MM.1S (cell line): ENCODE measurements around the gene TTLL11.

Experiments
- DNase-seq: peaks from one replicate; pipeline ENCODE4 v3.0.0-alpha.2; 2015
- H2AFZ ChIP-seq: fragments of 300-600 bp; sonication (generic); 2 replicates; pipeline ENCODE4 v1.6.0; 2016; ENCODE audit warnings: antibody characterized with exemption, low read length
- H3F3A ChIP-seq: fragments of 300-600 bp; sonication (generic); 2 replicates; pipeline ENCODE4 v1.6.1; 2016; ENCODE audit warnings: mild to moderate bottlenecking, antibody characterized with exemption, low read length, moderate library complexity, mixed read lengths; ENCODE audit not compliant: insufficient read depth
- H3K27ac ChIP-seq: fragments of 300-600 bp; sonication (generic); 2 replicates; pipeline ENCODE4 v1.5.1; 2016; ENCODE audit warnings: mild to moderate bottlenecking, low read length
- H3K27me3 ChIP-seq: fragments of 300-600 bp; sonication (generic); replicated peaks from 2 replicates; pipeline ENCODE4 v1.6.0; 2016; ENCODE audit warnings: low read length; ENCODE audit not compliant: insufficient read depth
- H3K36me3 ChIP-seq: fragments of 300-600 bp; sonication (generic); replicated peaks from 2 replicates; pipeline ENCODE4 v1.6.1; 2016; ENCODE audit warnings: mild to moderate bottlenecking, low read length, mixed read lengths; ENCODE audit not compliant: insufficient read depth
- H3K4me1 ChIP-seq: fragments of 300-600 bp; sonication (generic); 2 replicates; pipeline ENCODE4 v1.6.1; 2016; ENCODE audit warnings: low read length, mixed read lengths
- H3K4me2 ChIP-seq: fragments of 300-600 bp; sonication (generic); 2 replicates; pipeline ENCODE4 v1.6.0; 2016; ENCODE audit warnings: low read depth, low read length
- H3K4me3 ChIP-seq: fragments of 300-600 bp; sonication (generic); 2 replicates; pipeline ENCODE4 v1.5.1; 2016; ENCODE audit warnings: low read length, mixed read lengths
- H3K79me2 ChIP-seq: fragments of 300-600 bp; sonication (generic); 2 replicates; pipeline ENCODE4 v1.6.1; 2016; ENCODE audit warnings: mixed run types, low read length, mixed read lengths
- H3K9ac ChIP-seq: fragments of 300-600 bp; sonication (generic); 2 replicates; pipeline ENCODE4 v1.6.1; 2016; ENCODE audit warnings: low read length, mixed read lengths
- H3K9me2 ChIP-seq: fragments of 300-600 bp; sonication (generic); replicated peaks from 2 replicates; pipeline ENCODE4 v1.6.1; 2016; ENCODE audit warnings: mild to moderate bottlenecking, low read length, mixed read lengths; ENCODE audit not compliant: insufficient read depth
- H3K9me3 ChIP-seq: fragments of 300-600 bp; sonication (generic); replicated peaks from 2 replicates; pipeline ENCODE4 v1.6.1; 2016; ENCODE audit warnings: mild to moderate bottlenecking, low read length, mixed read lengths; ENCODE audit not compliant: insufficient read depth
- H4K20me1 ChIP-seq: fragments of 300-600 bp; sonication (generic); 2 replicates; pipeline ENCODE4 v1.6.1; 2016; ENCODE audit warnings: mild to moderate bottlenecking, low read length, moderate library complexity, mixed read lengths; ENCODE audit not compliant: insufficient read depth
- CTCF ChIP-seq: fragments of 300-600 bp; sonication (generic); IDR thresholded peaks from 2 replicates; pipeline ENCODE4 v1.5.1; 2016; ENCODE audit warnings: antibody characterized with exemption, low read length, mixed read lengths
- EZH2 ChIP-seq: fragments of 300-600 bp; sonication (generic); optimal IDR thresholded peaks from 2 replicates; pipeline ENCODE3; 2017; ENCODE audit warnings: low read depth, mild to moderate bottlenecking, antibody characterized with exemption, low read length, mixed read lengths
- EZH2phosphoT487 ChIP-seq: fragments of 300-600 bp; sonication (generic); IDR thresholded peaks from 2 replicates; pipeline ENCODE4 v1.6.1; 2018; ENCODE audit warnings: antibody characterized with exemption, low read length

TTLL11 gene

GRCh38 chr9:121926351-121926801 lies 166.7 kb downstream of the TTLL11 start:
- Histone ChIP-seq H3K9me3 (no peaks in the 10 kb centered on the region), H3K9ac (no peak overlapping the region), H3K27me3 (no peaks in the 10 kb centered on the region), H3F3A (no peaks in the 10 kb centered on the region), H3K79me2 (no peaks in the 10 kb centered on the region), H3K4me2 (no peak overlapping the region), H3K4me1 (no peaks in the 10 kb centered on the region), H2AFZ (no peak overlapping the region), H3K36me3 (no peaks in the 10 kb centered on the region), H3K9me2 (no peaks in the 10 kb centered on the region), H4K20me1 (no peaks in the 10 kb centered on the region), H3K27ac (no peak overlapping the region), H3K4me3 (no peak overlapping the region)
- no peak for DNase-seq
- TF ChIP-seq EZH2phosphoT487 (no peak), EZH2 (no peak), CTCF (no peak)

GRCh38 chr9:121925935-121926334 lies 167.2 kb downstream of the TTLL11 start:
- Histone ChIP-seq H3K36me3 (no peaks in the 10 kb centered on the region), H3K4me2 (no peak overlapping the region), H3K4me3 (no peak overlapping the region), H3K4me1 (no peaks in the 10 kb centered on the region), H3K27me3 (no peaks in the 10 kb centered on the region), H3K27ac (no peak overlapping the region), H2AFZ (no peak overlapping the region), H4K20me1 (no peaks in the 10 kb centered on the region), H3K9me2 (no peaks in the 10 kb centered on the region), H3K79me2 (no peaks in the 10 kb centered on the region), H3F3A (no peaks in the 10 kb centered on the region), H3K9me3 (no peaks in the 10 kb centered on the region), H3K9ac (no peak overlapping the region)
- no peak for DNase-seq
- no peak for TF ChIP-seq EZH2
- no peak for TF ChIP-seq CTCF
- TF ChIP-seq EZH2phosphoT487, result no peak

GRCh38 chr9:121924700-121925099 lies 168.4 kb downstream of the TTLL11 start:
- no peak for DNase-seq

More at GRCh38 chr9:121924700-121925099, 168.4 kb downstream of the TTLL11 start:
- Histone ChIP-seq H3K9ac (no peak overlapping the region), H3K79me2 (no peaks in the 10 kb centered on the region), H3F3A (no peaks in the 10 kb centered on the region), H3K36me3 (no peaks in the 10 kb centered on the region), H3K9me2 (no peaks in the 10 kb centered on the region), H3K27me3 (no peaks in the 10 kb centered on the region), H3K9me3 (no peaks in the 10 kb centered on the region), H3K27ac (no peak overlapping the region), H3K4me3 (no peak overlapping the region), H3K4me1 (no peaks in the 10 kb centered on the region), H4K20me1 (no peaks in the 10 kb centered on the region), H3K4me2 (no peak overlapping the region), H2AFZ (no peak overlapping the region)
- TF ChIP-seq EZH2phosphoT487 (no peak), EZH2 (no peak), CTCF (no peak)
